ENCODE data around the gene FLVCR2. TPM values are rescaled to one million over a fixed set of nuclear protein-coding genes. Genes with fewer than 3 reads are reported as not detected.
"Not testable (repeated sequence)": the region's sequence is repeated elsewhere in the genome, so short reads cannot be mapped to it uniquely, and the experiment has no call there.

The FLVCR2 gene
- total and polyA plus RNA-seq, 5 experiments from 2014 or later, result 0.80 to 3.8 (median 1.7) TPM; not detected in 1

DNA sequence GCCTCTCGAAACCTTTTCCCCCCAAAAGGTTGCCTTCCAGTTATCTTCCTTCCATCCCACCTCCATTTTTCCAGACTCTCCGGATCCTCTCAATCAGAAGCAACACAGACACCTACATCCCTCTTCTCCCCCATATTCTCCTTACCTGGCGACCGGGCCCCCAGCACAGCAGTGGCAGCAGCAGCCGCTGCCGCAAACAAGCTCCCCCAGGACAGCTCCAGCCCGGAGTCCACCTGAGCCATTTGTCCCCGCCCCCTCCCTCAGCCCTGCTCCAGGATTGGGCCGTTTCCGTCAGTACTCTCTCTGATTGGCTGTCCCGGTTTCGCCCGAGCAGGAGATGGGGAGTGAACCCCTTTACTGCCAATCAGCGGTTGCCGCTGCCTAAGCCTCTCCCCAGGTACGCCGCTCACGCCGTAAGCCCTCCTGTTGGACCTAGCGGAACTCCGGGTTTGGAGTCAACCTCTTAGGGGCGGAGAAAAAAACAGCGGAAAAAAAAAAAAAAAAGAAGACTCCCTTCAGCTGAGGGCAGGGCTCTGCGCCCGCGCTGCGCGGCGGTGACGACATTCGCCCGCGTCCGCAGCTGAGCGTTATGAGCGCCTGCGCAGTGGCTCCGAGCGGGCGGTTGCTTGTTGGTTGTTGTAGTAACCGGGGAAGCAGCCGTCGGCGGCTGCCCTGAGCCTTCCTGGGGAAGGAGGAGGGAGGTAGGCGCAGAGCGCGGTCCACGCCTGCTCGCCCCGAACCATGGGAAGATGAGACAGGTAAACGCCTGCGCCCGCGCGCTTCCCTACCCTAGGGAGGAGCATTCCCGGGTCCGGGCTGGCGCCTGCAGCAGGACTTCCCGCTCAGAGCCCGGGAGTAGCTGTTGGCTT is 82.4 kb downstream of the FLVCR2 start, which contains the start of the genes ERG28 and TTLL5:
Gene ERG28, minus strand, starts transcription at position 247 of the 869 bp plus-strand sequence. CDS start 3,374 bp downstream, outside the sequence.
Gene TTLL5, plus strand, starts transcription at position 617 of the 869 bp plus-strand sequence. CDS start 1,904 bp downstream, outside the sequence.
- DNase-seq (peak; percentile 93 to 98 (median 97)), ATAC-seq (peak; percentile 94)
- POLR2A ChIA-PET, result interaction anchor here (0.6 to 1.8 kb wide), 8 partner anchors 138 to 677 kb away, joined by 3 to 5 read pairs (median 3); partner anchors contain the start of genes BATF and TGFB3
- peak within 1 kb of the TSS; percentile 90 to 100 (median 97) for H3K4me3 Mint-ChIP-seq
- H3K36me3 Mint-ChIP-seq, result peaks cover 0 to 25% (median 3%) of the 10 kb centered on the region in 3 donors
- no peaks in the 10 kb centered on the region for H3K9me3 Mint-ChIP-seq
- peaks cover 7 to 36% (median 26%) of the 10 kb centered on the region in 4 donors for H3K4me1 Mint-ChIP-seq
- peak within 1 kb of the TSS; percentile 92 to 99 (median 98) for H3K27ac Mint-ChIP-seq
- no peaks in the 10 kb centered on the region for H3K27me3 Mint-ChIP-seq

DNA sequence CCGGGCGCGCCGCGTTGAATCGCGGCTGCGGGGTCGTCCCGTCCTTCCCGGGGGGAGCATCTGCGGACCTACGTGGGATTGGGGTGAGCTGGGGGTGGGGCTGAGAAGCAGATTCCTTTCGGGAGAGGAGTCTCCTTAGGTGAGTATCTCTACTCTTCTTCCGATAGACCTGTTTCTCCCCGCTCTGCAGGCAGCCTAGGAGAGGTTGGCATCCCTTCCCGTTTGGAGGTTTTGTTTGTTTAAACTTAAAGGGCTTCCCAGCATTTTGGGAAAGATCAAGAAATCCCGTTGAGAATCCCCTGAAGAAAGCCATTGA is 83.0 kb downstream of the FLVCR2 start:
- no peaks in the 10 kb centered on the region for H3K27me3 Mint-ChIP-seq
- peaks cover 0 to 25% (median 3%) of the 10 kb centered on the region in 3 donors for H3K36me3 Mint-ChIP-seq
- ATAC-seq, result no peak
- peak overlapping the region; percentile 92 to 99 (median 98) for H3K27ac Mint-ChIP-seq
- peak overlapping the region; percentile 90 to 100 (median 97) for H3K4me3 Mint-ChIP-seq
- peaks cover 7 to 36% (median 26%) of the 10 kb centered on the region in 4 donors for H3K4me1 Mint-ChIP-seq
- DNase-seq, result no peak
- POLR2A ChIA-PET, result interaction anchor here (0.7 to 1.8 kb wide), 4 partner anchors 139 to 367 kb away, joined by 3 to 5 read pairs (median 3); partner anchors contain the start of genes BATF and TGFB3
- no peaks in the 10 kb centered on the region for H3K9me3 Mint-ChIP-seq

DNA sequence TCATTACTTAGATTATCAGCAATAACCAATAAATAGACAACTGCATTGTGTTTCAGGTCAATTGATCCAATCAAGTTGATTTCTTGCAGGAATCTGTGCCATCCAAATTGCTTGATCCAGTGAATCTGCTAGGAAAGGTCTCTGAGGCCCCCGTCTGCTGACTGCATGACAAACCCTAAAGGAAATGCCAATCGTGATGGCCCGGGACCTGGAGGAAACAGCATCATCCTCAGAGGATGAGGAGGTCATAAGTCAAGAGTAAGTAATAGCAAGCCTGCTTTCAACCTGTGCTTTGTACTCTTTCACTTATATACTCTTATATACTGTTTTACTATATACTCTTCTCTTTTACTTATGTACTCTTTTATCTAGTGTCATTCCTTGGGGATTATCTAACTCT is 84.5 kb downstream of the FLVCR2 start:
- peak overlapping the region in 5 of 10 donors; percentile 41 to 77 (median 58) for H3K27ac Mint-ChIP-seq
- H3K4me3 Mint-ChIP-seq, result peak overlapping the region in 5 of 10 donors; percentile 42 to 72 (median 66)
- no peak for ATAC-seq
- no peak for DNase-seq
- POLR2A ChIA-PET, result no interaction called here
- H3K27me3 Mint-ChIP-seq, result no peaks in the 10 kb centered on the region
- H3K4me1 Mint-ChIP-seq, result peaks cover 7 to 34% (median 25%) of the 10 kb centered on the region in 4 donors
- peaks cover 0 to 29% (median 3%) of the 10 kb centered on the region in 3 donors for H3K36me3 Mint-ChIP-seq
- no peaks in the 10 kb centered on the region for H3K9me3 Mint-ChIP-seq

DNA sequence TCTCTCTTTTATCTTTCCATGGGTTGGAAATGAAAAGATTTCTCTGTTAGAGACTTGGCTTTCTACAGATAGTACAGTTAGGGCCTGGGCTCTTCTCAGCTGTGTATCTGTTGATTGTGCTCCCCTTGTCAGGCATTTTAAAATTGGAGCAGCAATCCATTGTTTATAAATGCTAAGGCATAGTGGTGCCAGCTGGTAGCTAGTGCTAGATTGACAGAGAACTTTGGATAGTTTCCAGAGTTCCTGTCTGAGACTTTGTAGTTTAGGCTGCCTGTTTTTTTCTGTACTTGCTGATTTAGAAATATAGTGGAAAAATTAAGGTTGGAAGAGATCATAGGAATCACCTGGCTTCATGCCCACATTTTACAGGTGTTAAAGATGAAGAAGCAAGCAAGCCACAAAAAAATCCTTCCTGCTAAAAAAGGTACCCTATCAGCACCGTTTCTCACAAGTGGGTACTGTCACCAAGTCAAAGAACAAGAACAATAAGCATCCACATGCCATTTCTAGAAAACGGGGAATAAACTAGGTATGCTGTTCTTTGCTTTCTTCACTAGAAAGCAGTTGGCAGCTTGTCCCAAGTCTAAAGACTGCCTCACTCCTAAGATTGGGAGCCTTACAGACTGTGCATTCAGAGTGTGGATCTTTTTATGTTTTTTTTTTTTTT is 88.8 kb downstream of the FLVCR2 start:
- H3K27me3 Mint-ChIP-seq, result no peaks in the 10 kb centered on the region
- no peak for ATAC-seq
- H3K4me1 Mint-ChIP-seq, result peaks cover 0 to 7% (median 4%) of the 10 kb centered on the region in 4 donors
- DNase-seq, result no peak
- H3K36me3 Mint-ChIP-seq, result peaks cover 4 to 61% (median 22%) of the 10 kb centered on the region in 3 donors
- POLR2A ChIA-PET, result no interaction called here
- H3K27ac Mint-ChIP-seq, result no peak overlapping the region
- no peak overlapping the region for H3K4me3 Mint-ChIP-seq
- no peaks in the 10 kb centered on the region for H3K9me3 Mint-ChIP-seq

DNA sequence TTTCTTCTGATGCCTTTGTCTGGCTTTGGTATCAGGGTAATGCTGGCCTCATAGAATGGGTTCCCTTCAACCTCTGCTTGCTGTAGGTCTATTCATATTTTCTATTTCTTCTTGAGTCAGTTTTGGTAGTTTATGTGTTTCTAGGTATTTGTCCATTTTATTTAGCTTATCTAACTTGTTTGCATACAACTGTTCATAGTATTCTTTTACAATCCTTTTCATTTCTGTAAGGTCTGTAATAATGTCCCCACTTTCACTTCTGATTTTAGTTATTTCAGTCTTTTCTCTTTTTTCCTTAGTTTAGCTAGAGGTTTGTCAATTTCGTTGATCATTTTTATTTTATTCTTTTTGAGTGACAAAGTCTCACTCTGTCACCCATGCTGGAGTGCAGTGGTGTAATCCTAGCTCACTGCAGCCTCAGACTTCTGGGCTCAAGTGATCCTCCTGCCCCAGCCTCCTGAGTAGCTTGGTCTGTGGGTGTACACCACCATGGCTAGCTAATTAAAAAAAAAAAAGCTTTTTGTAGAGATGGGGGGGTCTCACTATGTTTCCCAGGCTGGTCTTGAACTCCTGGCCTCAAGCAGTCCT is 94.3 kb downstream of the FLVCR2 start:
- POLR2A ChIA-PET, result no interaction called here
- DNase-seq, result no peak
- H3K27ac Mint-ChIP-seq, result no peak overlapping the region
- no peaks in the 10 kb centered on the region for H3K27me3 Mint-ChIP-seq
- peaks cover 0 to 16% (median 5%) of the 10 kb centered on the region in 4 donors for H3K4me1 Mint-ChIP-seq
- no peak overlapping the region for H3K4me3 Mint-ChIP-seq
- no peak for ATAC-seq
- H3K9me3 Mint-ChIP-seq, result peaks cover 0 to 3% (median 0%) of the 10 kb centered on the region in 9 donors
- H3K36me3 Mint-ChIP-seq, result peaks cover 4 to 64% (median 34%) of the 10 kb centered on the region in 3 donors

DNA sequence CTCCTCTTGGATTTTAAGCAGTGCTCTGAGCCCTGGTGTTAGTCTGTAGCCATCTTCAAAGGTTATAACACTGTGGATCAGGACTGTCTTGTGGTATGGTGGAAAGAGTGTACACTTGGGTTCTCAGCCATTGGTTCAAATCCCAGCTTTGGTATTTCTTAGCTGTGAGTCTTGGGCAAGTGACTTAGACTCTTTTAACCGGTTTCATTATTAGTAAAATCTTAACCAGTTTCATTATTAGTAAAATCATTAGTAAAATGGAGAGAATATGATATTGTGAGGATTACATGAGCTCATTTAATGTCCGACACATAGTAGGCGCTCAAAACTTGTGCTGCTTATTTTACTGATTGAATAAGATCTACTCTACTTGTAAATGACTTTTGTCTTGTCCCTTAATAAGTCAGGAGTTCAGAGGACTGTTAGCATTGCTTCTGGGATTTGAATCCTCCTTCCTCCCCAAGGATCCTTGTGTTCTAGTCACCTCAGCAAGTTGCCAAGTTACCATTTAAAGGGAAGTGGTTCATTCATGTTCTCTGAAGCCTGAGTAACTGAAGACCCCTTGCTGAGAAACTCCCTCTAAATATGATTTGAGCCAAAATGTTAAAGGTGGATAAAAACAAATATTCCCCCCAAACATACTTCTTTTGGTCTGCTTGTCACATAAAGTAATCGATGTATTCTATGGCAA is 95.1 kb downstream of the FLVCR2 start:
- Mint-ChIP-seq H3K4me3 (no peak overlapping the region), H3K27me3 (no peaks in the 10 kb centered on the region), H3K9me3 (peaks cover 0 to 3% (median 0%) of the 10 kb centered on the region in 9 donors), H3K36me3 (peaks cover 4 to 68% (median 34%) of the 10 kb centered on the region in 3 donors), H3K4me1 (peaks cover 0 to 16% (median 5%) of the 10 kb centered on the region in 4 donors), H3K27ac (peak overlapping the region in 1 of 10 donors; percentile 22)
- DNase-seq (no peak), ATAC-seq (no peak)
- POLR2A ChIA-PET, result no interaction called here

DNA sequence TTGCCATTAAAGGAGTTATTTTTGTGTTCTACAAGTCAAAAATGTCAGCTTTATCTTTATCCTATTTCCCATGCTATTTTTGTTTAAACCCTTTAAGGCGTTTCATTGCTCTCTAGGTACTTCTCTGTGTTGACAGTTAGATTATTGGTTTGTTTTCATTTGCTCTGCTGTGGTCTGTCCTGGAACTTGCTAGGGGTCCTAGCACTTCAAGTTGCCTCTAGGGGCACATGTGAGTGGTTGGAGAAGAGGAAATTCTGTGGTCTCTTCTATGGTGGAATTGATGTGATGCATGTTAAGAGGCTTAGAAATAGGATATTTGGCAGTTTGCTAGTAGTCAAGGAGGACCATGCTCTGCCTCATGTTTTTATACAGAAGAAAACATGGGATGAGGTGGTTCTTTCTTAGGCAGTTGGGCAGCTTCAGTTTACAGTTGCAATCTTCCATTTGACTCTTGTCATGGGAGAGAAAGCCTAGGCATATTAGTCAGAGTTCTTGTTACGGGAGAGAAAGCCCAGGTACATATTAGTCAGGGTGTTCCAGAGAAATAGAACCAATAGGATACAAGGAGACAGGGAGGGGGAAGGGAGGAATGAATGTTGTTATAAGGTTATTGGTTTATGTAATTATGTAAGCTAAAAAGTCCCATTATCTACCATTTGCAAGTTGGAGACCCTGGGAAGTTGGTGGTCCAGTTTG is 97.0 kb downstream of the FLVCR2 start:
- DNase-seq, result no peak
- Mint-ChIP-seq H3K9me3 (peaks cover 0 to 3% (median 0%) of the 10 kb centered on the region in 9 donors), H3K4me1 (peaks cover 0 to 16% (median 5%) of the 10 kb centered on the region in 4 donors), H3K4me3 (no peak overlapping the region), H3K27me3 (no peaks in the 10 kb centered on the region), H3K36me3 (peaks cover under 1 to 61% (median 28%) of the 10 kb centered on the region in 3 donors), H3K27ac (no peak overlapping the region)
- POLR2A ChIA-PET, result no interaction called here
- peak in 1 of 2 donors; percentile 41 for ATAC-seq

DNA sequence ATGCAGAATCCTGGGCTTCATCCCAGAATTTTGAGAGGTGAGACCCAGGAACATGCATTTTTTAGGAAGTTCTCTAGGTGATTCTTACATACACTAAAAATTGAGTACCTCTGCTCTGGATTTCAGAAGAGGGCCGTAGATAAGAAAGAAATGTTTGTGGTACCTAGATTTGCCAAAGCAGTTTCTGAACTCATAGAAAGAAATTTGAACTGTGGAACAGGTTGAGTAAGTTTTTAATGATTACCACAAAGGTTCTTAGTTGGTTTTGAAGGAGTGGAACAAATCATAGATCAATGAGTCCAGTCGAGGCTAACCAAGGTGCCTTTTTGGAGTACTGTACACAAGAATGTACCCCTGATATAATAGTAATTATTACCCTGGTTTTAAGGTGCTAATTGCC is 107.5 kb downstream of the FLVCR2 start:
- Mint-ChIP-seq H3K9me3 (no peaks in the 10 kb centered on the region), H3K4me1 (peaks cover 0 to 3% (median under 1%) of the 10 kb centered on the region in 4 donors), H3K4me3 (no peak overlapping the region), H3K27ac (no peak overlapping the region), H3K27me3 (no peaks in the 10 kb centered on the region), H3K36me3 (peaks cover 5 to 59% (median 43%) of the 10 kb centered on the region in 3 donors)
- no peak for ATAC-seq
- DNase-seq, result no peak
- POLR2A ChIA-PET, result no interaction called here

DNA sequence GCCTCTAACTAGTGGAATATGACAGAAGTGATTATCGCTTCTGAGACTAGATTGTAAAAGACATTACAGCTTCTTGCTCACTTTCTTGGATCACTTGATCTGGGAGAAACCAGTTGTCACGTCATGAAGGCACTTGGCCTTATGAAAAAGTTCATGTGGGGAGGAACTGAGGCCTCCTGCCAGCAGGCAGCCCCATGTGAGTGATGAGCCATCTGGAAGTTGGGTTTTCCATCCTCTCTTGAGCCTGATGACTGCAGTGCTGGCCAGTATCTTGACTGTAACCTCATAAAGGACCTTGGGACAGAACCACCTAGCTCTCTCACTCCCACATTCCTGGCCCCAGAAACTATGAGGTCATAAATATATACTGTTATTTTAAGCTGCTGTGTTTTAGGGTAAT is 110.6 kb downstream of the FLVCR2 start:
- ATAC-seq (no peak), DNase-seq (no peak)
- POLR2A ChIA-PET, result no interaction called here
- Mint-ChIP-seq H3K4me3 (no peak overlapping the region), H3K9me3 (peaks cover 0 to 9% (median 0%) of the 10 kb centered on the region in 9 donors), H3K27me3 (no peaks in the 10 kb centered on the region), H3K36me3 (peaks cover 19 to 61% (median 48%) of the 10 kb centered on the region in 3 donors), H3K27ac (no peak overlapping the region), H3K4me1 (no peaks in the 10 kb centered on the region)

DNA sequence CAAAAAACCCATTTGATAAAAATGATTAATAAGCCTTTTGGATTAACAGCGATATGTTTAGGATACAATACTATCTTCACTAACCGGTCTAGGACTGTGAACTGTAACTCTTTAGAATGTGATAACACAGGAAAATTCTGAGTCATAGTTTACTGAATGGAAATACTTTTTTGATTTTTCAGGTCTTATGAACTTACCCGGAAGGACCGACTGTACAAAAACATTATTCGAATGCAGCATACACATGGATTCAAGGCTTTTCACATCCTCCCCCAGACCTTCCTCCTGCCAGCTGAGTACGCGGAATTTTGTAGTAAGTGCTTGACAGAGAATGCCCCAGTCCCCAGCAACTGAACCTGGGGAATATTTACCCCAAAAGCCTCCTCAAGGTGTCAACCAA is 111.6 kb downstream of the FLVCR2 start:
- Mint-ChIP-seq H3K27ac (no peak overlapping the region), H3K9me3 (peaks cover 0 to 12% (median 3%) of the 10 kb centered on the region in 9 donors), H3K36me3 (peaks cover 22 to 63% (median 50%) of the 10 kb centered on the region in 3 donors), H3K4me1 (no peaks in the 10 kb centered on the region), H3K27me3 (no peaks in the 10 kb centered on the region), H3K4me3 (no peak overlapping the region)
- POLR2A ChIA-PET, result no interaction called here
- no peak for ATAC-seq
- no peak for DNase-seq

DNA sequence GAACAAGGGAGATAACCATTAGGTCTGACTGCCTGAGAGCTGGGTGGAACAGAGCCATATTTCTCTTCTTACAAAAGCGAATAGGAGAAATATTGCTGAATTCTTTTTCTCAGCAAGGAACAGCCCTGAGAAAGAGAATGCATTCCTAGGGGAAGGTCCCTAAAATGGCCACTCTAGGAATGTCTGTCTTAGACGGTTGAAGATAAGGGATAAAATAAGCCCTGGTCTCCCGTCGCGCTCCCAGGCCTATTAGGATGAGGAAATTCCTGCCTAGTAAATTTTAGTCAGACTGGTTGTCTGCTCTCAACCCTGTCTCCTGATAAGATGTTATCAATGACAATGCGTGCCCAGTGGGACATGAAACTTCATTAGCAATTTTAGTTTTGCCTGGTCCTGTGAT is 116.6 kb downstream of the FLVCR2 start:
- POLR2A ChIA-PET, H3K27me3 Mint-ChIP-seq, DNase-seq, ATAC-seq, H3K4me1 Mint-ChIP-seq, H3K4me3 Mint-ChIP-seq, H3K27ac Mint-ChIP-seq: not testable (repeated sequence)
- peaks cover 27 to 87% (median 67%) of the 10 kb centered on the region in 3 donors for H3K36me3 Mint-ChIP-seq
- H3K9me3 Mint-ChIP-seq, result peaks cover 0 to 17% (median 3%) of the 10 kb centered on the region in 9 donors

Data from naive thymus-derived CD8-positive, alpha-beta T cell (primary cell).